Measurements from ENCODE around the gene SCAPER.

DNA sequence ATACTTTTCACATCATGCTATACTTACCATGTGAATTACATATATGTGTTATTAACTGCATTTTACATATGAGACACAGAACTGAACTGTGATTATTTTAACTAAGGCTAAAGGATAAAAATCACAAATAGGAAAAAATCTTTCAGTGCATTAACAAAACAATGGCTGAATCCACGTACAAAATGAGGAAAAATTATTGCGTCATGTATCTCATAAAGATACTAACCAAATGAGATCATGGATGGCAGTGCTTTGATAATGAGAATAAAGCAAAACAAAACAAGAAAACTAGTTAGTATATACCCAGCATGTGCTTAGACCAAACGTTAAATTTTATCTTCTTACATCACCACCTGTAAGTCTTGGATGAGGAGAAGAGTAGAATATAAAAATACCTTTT lies 66.0 kb downstream of the SCAPER start:
- TF ChIP-seq POLR2A (IDR thresholded peaks at IDR 0.05; ENCODE audit: low read length) (no peak), POLR2AphosphoS2 (conservative IDR thresholded peaks at IDR 0.05; ENCODE audit: low read length) (no peak), EP300 (IDR thresholded peaks at IDR 0.05) (no peak), FOSL2 (IDR thresholded peaks at IDR 0.05) (no peak), FOSL2 (CRISPR knock-in tag; IDR thresholded peaks at IDR 0.05) (no peak), RCOR1 (IDR thresholded peaks at IDR 0.05; ENCODE audit: low read depth, low read length) (no peak), BHLHE40 (IDR thresholded peaks at IDR 0.05; ENCODE audit: low read depth, low read length) (no peak), CEBPB (IDR thresholded peaks at IDR 0.05) (peak; percentile 35 to 46; a peak in 2 of 4 replicates), JUN (IDR thresholded peaks at IDR 0.05) (no peak), ESRRA (IDR thresholded peaks at IDR 0.05; ENCODE audit: borderline replicate concordance, low read length) (no peak), HDAC2 (IDR thresholded peaks at IDR 0.05) (no peak)
- TF ChIP-seq, protein P1, sequence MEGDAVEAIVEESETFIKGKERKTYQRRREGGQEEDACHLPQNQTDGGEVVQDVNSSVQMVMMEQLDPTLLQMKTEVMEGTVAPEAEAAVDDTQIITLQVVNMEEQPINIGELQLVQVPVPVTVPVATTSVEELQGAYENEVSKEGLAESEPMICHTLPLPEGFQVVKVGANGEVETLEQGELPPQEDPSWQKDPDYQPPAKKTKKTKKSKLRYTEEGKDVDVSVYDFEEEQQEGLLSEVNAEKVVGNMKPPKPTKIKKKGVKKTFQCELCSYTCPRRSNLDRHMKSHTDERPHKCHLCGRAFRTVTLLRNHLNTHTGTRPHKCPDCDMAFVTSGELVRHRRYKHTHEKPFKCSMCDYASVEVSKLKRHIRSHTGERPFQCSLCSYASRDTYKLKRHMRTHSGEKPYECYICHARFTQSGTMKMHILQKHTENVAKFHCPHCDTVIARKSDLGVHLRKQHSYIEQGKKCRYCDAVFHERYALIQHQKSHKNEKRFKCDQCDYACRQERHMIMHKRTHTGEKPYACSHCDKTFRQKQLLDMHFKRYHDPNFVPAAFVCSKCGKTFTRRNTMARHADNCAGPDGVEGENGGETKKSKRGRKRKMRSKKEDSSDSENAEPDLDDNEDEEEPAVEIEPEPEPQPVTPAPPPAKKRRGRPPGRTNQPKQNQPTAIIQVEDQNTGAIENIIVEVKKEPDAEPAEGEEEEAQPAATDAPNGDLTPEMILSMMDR (IDR thresholded peaks at IDR 0.05): no peak
- TF ChIP-seq, protein P2, sequence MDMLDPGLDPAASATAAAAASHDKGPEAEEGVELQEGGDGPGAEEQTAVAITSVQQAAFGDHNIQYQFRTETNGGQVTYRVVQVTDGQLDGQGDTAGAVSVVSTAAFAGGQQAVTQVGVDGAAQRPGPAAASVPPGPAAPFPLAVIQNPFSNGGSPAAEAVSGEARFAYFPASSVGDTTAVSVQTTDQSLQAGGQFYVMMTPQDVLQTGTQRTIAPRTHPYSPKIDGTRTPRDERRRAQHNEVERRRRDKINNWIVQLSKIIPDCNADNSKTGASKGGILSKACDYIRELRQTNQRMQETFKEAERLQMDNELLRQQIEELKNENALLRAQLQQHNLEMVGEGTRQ (IDR thresholded peaks at IDR 0.05): no peak
- TF ChIP-seq, protein P3, sequence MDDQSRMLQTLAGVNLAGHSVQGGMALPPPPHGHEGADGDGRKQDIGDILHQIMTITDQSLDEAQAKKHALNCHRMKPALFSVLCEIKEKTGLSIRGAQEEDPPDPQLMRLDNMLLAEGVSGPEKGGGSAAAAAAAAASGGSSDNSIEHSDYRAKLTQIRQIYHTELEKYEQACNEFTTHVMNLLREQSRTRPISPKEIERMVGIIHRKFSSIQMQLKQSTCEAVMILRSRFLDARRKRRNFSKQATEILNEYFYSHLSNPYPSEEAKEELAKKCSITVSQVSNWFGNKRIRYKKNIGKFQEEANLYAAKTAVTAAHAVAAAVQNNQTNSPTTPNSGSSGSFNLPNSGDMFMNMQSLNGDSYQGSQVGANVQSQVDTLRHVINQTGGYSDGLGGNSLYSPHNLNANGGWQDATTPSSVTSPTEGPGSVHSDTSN (IDR thresholded peaks at IDR 0.05): no peak

All from A549 (cell line).